Measurements from ENCODE around the gene C1orf87.

C1orf87 gene

GRCh38 chr1:60049188-60049587 lies 24.4 kb downstream of the C1orf87 start:
- H3K4me2 ChIP-seq (ENCODE audit: insufficient read depth, low read length, poor library complexity, severe bottlenecking), result no peak overlapping the region
- H3K14ac ChIP-seq (ENCODE audit: low read length), result no peak overlapping the region
- no peaks in the 10 kb centered on the region for H3K36me3 ChIP-seq (replicated peaks in 1 of 2; ENCODE audit: control insufficient read depth in 2 of 2, insufficient read depth in 2 of 2, low read length in 2 of 2)
- H3K4me3 ChIP-seq (ENCODE audit: low read length in 2 of 2), result no peak overlapping the region
- H3K27me3 ChIP-seq (ENCODE audit: control insufficient read depth in 3 of 3, insufficient read depth in 3 of 3, low read depth in 1 of 3, low read length in 3 of 3), result no peaks in the 10 kb centered on the region
- no peak overlapping the region for H3K23ac ChIP-seq (ENCODE audit: low read depth, low read length, poor library complexity)
- H2BK15ac ChIP-seq (ENCODE audit: low read length), result no peak overlapping the region
- no peak overlapping the region for H2BK5ac ChIP-seq (ENCODE audit: low read length)
- H2AK5ac ChIP-seq (ENCODE audit: low read depth, low read length), result no peak overlapping the region
- no peaks in the 10 kb centered on the region for H3K9me3 ChIP-seq (replicated peaks in 1 of 2; ENCODE audit: control insufficient read depth in 2 of 2, insufficient read depth in 1 of 2, low read depth in 1 of 2, low read length in 2 of 2)
- H3K9ac ChIP-seq (ENCODE audit: low read depth, low read length, poor library complexity), result no peak overlapping the region
- no peak for DNase-seq (ENCODE audit: low spot score)
- no peak overlapping the region for H3K27ac ChIP-seq (replicated peaks; ENCODE audit: low read length)
- no peak overlapping the region for H3K18ac ChIP-seq (ENCODE audit: low read length)
- H3K4me1 ChIP-seq (ENCODE audit: control insufficient read depth in 2 of 2, insufficient read depth in 1 of 2, low read depth in 1 of 2, low read length in 2 of 2), result no peaks in the 10 kb centered on the region
- H2AFZ ChIP-seq (ENCODE audit: low read length), result no peak overlapping the region
- no peak overlapping the region for H4K8ac ChIP-seq (ENCODE audit: low read depth, low read length)
- no peak overlapping the region for H2BK12ac ChIP-seq (ENCODE audit: low read length)
- no peak overlapping the region for H3K4ac ChIP-seq (ENCODE audit: low read length)
- no peak overlapping the region for H4K91ac ChIP-seq (ENCODE audit: low read depth, low read length, poor library complexity)
- no peaks in the 10 kb centered on the region for H3K79me1 ChIP-seq (ENCODE audit: low read depth, low read length)
- no peak overlapping the region for H2BK120ac ChIP-seq (ENCODE audit: low read depth, low read length)

DNA sequence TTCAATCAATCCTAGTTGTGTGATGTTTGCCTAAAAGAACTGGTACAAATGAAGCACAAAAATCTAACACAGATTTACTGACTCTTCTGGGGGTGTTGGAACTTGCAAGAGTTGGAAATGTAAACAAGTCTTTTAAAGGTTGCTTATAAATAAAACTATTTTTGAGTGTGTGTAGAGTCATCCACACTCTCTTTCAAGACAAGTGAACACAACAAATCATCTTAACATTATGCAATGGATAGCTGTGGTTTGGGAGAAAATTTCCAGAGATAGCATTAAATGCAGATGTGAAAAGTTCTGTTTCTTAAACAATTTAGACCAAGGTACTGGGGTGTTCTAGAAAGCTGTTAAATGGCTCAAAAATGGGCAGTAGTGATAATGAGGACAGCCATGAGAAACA lies 28.7 kb downstream of the C1orf87 start:
- Histone ChIP-seq H3K9me3 (replicated peaks in 1 of 2; ENCODE audit: control insufficient read depth in 2 of 2, insufficient read depth in 1 of 2, low read depth in 1 of 2, low read length in 2 of 2) (no peaks in the 10 kb centered on the region), H2BK5ac (ENCODE audit: low read length) (no peak overlapping the region), H3K23ac (ENCODE audit: low read depth, low read length, poor library complexity) (no peak overlapping the region), H3K14ac (ENCODE audit: low read length) (no peak overlapping the region), H2AK5ac (ENCODE audit: low read depth, low read length) (no peak overlapping the region), H3K18ac (ENCODE audit: low read length) (no peak overlapping the region), H3K27ac (replicated peaks; ENCODE audit: low read length) (no peak overlapping the region), H2BK120ac (ENCODE audit: low read depth, low read length) (no peak overlapping the region), H3K9ac (ENCODE audit: low read depth, low read length, poor library complexity) (no peak overlapping the region), H3K36me3 (replicated peaks in 1 of 2; ENCODE audit: control insufficient read depth in 2 of 2, insufficient read depth in 2 of 2, low read length in 2 of 2) (no peaks in the 10 kb centered on the region), H2BK12ac (ENCODE audit: low read length) (no peak overlapping the region), H3K4me1 (ENCODE audit: control insufficient read depth in 2 of 2, insufficient read depth in 1 of 2, low read depth in 1 of 2, low read length in 2 of 2) (peaks cover 0 to 2% of the 10 kb centered on the region in 2 donors), H2AFZ (ENCODE audit: low read length) (no peak overlapping the region), H3K4me3 (ENCODE audit: low read length in 2 of 2) (no peak overlapping the region), H3K4me2 (ENCODE audit: insufficient read depth, low read length, poor library complexity, severe bottlenecking) (no peak overlapping the region), H2BK15ac (ENCODE audit: low read length) (no peak overlapping the region), H3K4ac (ENCODE audit: low read length) (no peak overlapping the region), H3K79me1 (ENCODE audit: low read depth, low read length) (no peaks in the 10 kb centered on the region), H3K27me3 (ENCODE audit: control insufficient read depth in 3 of 3, insufficient read depth in 3 of 3, low read depth in 1 of 3, low read length in 3 of 3) (no peaks in the 10 kb centered on the region), H4K91ac (ENCODE audit: low read depth, low read length, poor library complexity) (no peak overlapping the region), H4K8ac (ENCODE audit: low read depth, low read length) (no peak overlapping the region)
- DNase-seq (ENCODE audit: low spot score), result no peak

DNA sequence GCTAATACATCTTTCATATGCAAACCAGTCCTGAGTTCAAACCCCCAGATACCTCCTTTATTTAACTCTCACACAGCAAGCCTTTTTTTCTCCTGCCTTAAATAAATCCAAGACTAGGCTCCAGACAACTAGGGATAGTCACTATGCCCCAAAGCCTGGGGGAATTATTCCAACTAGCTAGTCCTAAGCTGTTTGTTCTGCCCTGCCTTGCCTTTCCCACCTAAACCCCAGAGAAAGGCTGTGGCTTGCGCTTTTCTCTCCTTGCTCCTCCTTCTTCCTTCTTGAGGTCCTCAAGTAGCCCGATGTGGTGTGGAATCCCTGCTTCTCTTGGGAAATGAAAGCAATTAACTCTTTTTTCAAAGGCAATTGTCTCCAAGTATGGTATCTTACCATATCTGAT lies 31.8 kb downstream of the C1orf87 start:
- H2AFZ ChIP-seq (ENCODE audit: low read length), result no peak overlapping the region
- no peak overlapping the region for H4K8ac ChIP-seq (ENCODE audit: low read depth, low read length)
- no peak overlapping the region for H2BK12ac ChIP-seq (ENCODE audit: low read length)
- H2AK5ac ChIP-seq (ENCODE audit: low read depth, low read length), result no peak overlapping the region
- H3K14ac ChIP-seq (ENCODE audit: low read length), result no peak overlapping the region
- no peaks in the 10 kb centered on the region for H3K27me3 ChIP-seq (ENCODE audit: control insufficient read depth in 3 of 3, insufficient read depth in 3 of 3, low read depth in 1 of 3, low read length in 3 of 3)
- H4K91ac ChIP-seq (ENCODE audit: low read depth, low read length, poor library complexity), result no peak overlapping the region
- H3K4me3 ChIP-seq (ENCODE audit: low read length in 2 of 2), result no peak overlapping the region
- H3K23ac ChIP-seq (ENCODE audit: low read depth, low read length, poor library complexity), result no peak overlapping the region
- no peak overlapping the region for H3K4me2 ChIP-seq (ENCODE audit: insufficient read depth, low read length, poor library complexity, severe bottlenecking)
- H3K4me1 ChIP-seq (ENCODE audit: control insufficient read depth in 2 of 2, insufficient read depth in 1 of 2, low read depth in 1 of 2, low read length in 2 of 2), result peaks cover 0 to 5% of the 10 kb centered on the region in 2 donors
- no peak overlapping the region for H2BK5ac ChIP-seq (ENCODE audit: low read length)
- no CpG with 5 or more reads among the region's 2 CpGs for WGBS, 2 donors (ENCODE audit: extremely low coverage in 2 of 2, insufficient read length in 2 of 2, insufficient replicate concordance in 1 of 2)
- no peak for DNase-seq (ENCODE audit: low spot score)
- no peak overlapping the region for H3K18ac ChIP-seq (ENCODE audit: low read length)
- no peak overlapping the region for H3K27ac ChIP-seq (replicated peaks; ENCODE audit: low read length)
- H2BK15ac ChIP-seq (ENCODE audit: low read length), result no peak overlapping the region
- H3K9me3 ChIP-seq (replicated peaks in 1 of 2; ENCODE audit: control insufficient read depth in 2 of 2, insufficient read depth in 1 of 2, low read depth in 1 of 2, low read length in 2 of 2), result no peaks in the 10 kb centered on the region
- H3K79me1 ChIP-seq (ENCODE audit: low read depth, low read length), result no peaks in the 10 kb centered on the region
- no peak overlapping the region for H3K9ac ChIP-seq (ENCODE audit: low read depth, low read length, poor library complexity)
- H3K36me3 ChIP-seq (replicated peaks in 1 of 2; ENCODE audit: control insufficient read depth in 2 of 2, insufficient read depth in 2 of 2, low read length in 2 of 2), result no peaks in the 10 kb centered on the region
- H2BK120ac ChIP-seq (ENCODE audit: low read depth, low read length), result no peak overlapping the region
- H3K4ac ChIP-seq (ENCODE audit: low read length), result no peak overlapping the region

- H2BK12ac ChIP-seq (ENCODE audit: low read length), result no peak overlapping the region
- no peak overlapping the region for H3K27ac ChIP-seq (replicated peaks; ENCODE audit: low read length)
- H3K4me1 ChIP-seq (ENCODE audit: control insufficient read depth in 2 of 2, insufficient read depth in 1 of 2, low read depth in 1 of 2, low read length in 2 of 2), result peaks cover 0 to 5% of the 10 kb centered on the region in 2 donors
- no CpG with 5 or more reads among the region's 1 CpG for WGBS, 2 donors (ENCODE audit: extremely low coverage in 2 of 2, insufficient read length in 2 of 2, insufficient replicate concordance in 1 of 2)
- no peak overlapping the region for H2BK5ac ChIP-seq (ENCODE audit: low read length)
- no peak overlapping the region for H2BK15ac ChIP-seq (ENCODE audit: low read length)
- H3K36me3 ChIP-seq (replicated peaks in 1 of 2; ENCODE audit: control insufficient read depth in 2 of 2, insufficient read depth in 2 of 2, low read length in 2 of 2), result no peaks in the 10 kb centered on the region
- H3K4me2 ChIP-seq (ENCODE audit: insufficient read depth, low read length, poor library complexity, severe bottlenecking), result no peak overlapping the region
- H2BK120ac ChIP-seq (ENCODE audit: low read depth, low read length), result no peak overlapping the region
- no peak overlapping the region for H3K14ac ChIP-seq (ENCODE audit: low read length)
- H2AFZ ChIP-seq (ENCODE audit: low read length), result peak overlapping the region; percentile 15
- no peak overlapping the region for H3K4ac ChIP-seq (ENCODE audit: low read length)
- no peak overlapping the region for H2AK5ac ChIP-seq (ENCODE audit: low read depth, low read length)
- no peak for DNase-seq (ENCODE audit: low spot score)
- no peak overlapping the region for H3K18ac ChIP-seq (ENCODE audit: low read length)
- H4K91ac ChIP-seq (ENCODE audit: low read depth, low read length, poor library complexity), result no peak overlapping the region
- H3K9ac ChIP-seq (ENCODE audit: low read depth, low read length, poor library complexity), result no peak overlapping the region
- H3K79me1 ChIP-seq (ENCODE audit: low read depth, low read length), result no peaks in the 10 kb centered on the region
- no peak overlapping the region for H3K4me3 ChIP-seq (ENCODE audit: low read length in 2 of 2)
- H3K23ac ChIP-seq (ENCODE audit: low read depth, low read length, poor library complexity), result no peak overlapping the region
- H3K9me3 ChIP-seq (replicated peaks in 1 of 2; ENCODE audit: control insufficient read depth in 2 of 2, insufficient read depth in 1 of 2, low read depth in 1 of 2, low read length in 2 of 2), result no peaks in the 10 kb centered on the region
- no peak overlapping the region for H4K8ac ChIP-seq (ENCODE audit: low read depth, low read length)
- no peaks in the 10 kb centered on the region for H3K27me3 ChIP-seq (ENCODE audit: control insufficient read depth in 3 of 3, insufficient read depth in 3 of 3, low read depth in 1 of 3, low read length in 3 of 3)
Observed at GRCh38 chr1:60037669-60038068, 35.9 kb downstream of the C1orf87 start.

Measured in neuronal stem cell (in vitro differentiated cells).